Heart left ventricle (tissue), 16 donors: Measurements from ENCODE around the gene LMLN. TPM values are rescaled to one million over a fixed set of nuclear protein-coding genes. Genes with fewer than 3 reads are reported as not detected.

Source experiments
- ATAC-seq, 4 donors: fragments of 200-7000 bp; cut with Tn5 transposase; one replicate each; pipeline ENCODE4 v1.9.1; 2020 to 2022; ENCODE audit warnings: moderate library complexity in 4 of 4, mild to moderate bottlenecking in 3 of 4, moderate number of reproducible peaks in 1 of 4
- DNase-seq, 5 donors: peaks; one replicate each; pipeline ENCODE4 v3.0.0-alpha.2; 2020
- H3K27ac ChIP-seq, 12 donors: fragments of 200-600 bp; sonication (generic) in 4 of 12; one replicate each; pipeline versions ENCODE4 v1.5.0 to v1.8.0; 2016 to 2022; ENCODE audit warnings: mild to moderate bottlenecking in 2 of 12
- H3K27me3 ChIP-seq, 9 donors: fragments of 200-600 bp; sonication (generic) in 2 of 9; one replicate each; pipeline versions ENCODE4 v1.5.1 to v1.8.0; 2016 to 2022; ENCODE audit warnings: mild to moderate bottlenecking in 3 of 9
- H3K36me3 ChIP-seq, 9 donors: fragments of 200-600 bp; sonication (generic) in 2 of 9; one replicate each; pipeline versions ENCODE4 v1.5.0 to v1.8.0; 2018 to 2022; ENCODE audit warnings: mild to moderate bottlenecking in 2 of 9
- H3K4me1 ChIP-seq, 12 donors: fragments of 200-600 bp; sonication (generic) in 4 of 12; one replicate each; pipeline versions ENCODE4 v1.5.0 to v1.8.0; 2016 to 2022; ENCODE audit warnings: mild to moderate bottlenecking in 3 of 12
- H3K4me3 ChIP-seq, 12 donors: fragments of 200-600 bp; sonication (generic) in 4 of 12; one replicate each; pipeline versions ENCODE4 v1.5.0 to v1.8.0; 2017 to 2022; ENCODE audit warnings: mild to moderate bottlenecking in 9 of 12, moderate library complexity in 4 of 12
- H3K9me3 ChIP-seq, 12 donors: fragments of 200-600 bp; sonication (generic) in 4 of 12; one replicate each; pipeline versions ENCODE4 v1.5.0 to v1.8.0; 2016 to 2022; ENCODE audit warnings: mild to moderate bottlenecking in 1 of 12
- CTCF ChIP-seq, 12 donors: fragments of 200-600 bp; sonication (generic) in 4 of 12; IDR thresholded peaks; one replicate each; pipeline versions ENCODE4 v1.5.0 to v1.8.0; 2018 to 2022; ENCODE audit warnings: antibody characterized with exemption in 12 of 12, mild to moderate bottlenecking in 5 of 12
- POLR2A ChIP-seq, 2 donors: fragments of 450-650 bp; IDR thresholded peaks; one replicate each; pipeline ENCODE4 v1.6.1; 2017; ENCODE audit warnings: antibody characterized with exemption in 2 of 2, mild to moderate bottlenecking in 2 of 2, moderate library complexity in 2 of 2
- WGBS, 4 donors: extraction: QIAGEN DNeasy Blood & Tissue Kit in 2 of 4; methylation state at CpG; one replicate each; pipeline versions ENCODE4 v1.1.5 to v1.1.7; 2013 to 2018; 5-methylcytosine and 5-hydroxymethylcytosine counted together
- intact Hi-C, 10 donors: fragments of 100-400 bp; cut with DNase I; formaldehyde crosslinking; loops; one replicate each; pipeline versions ENCODE4 v1.11.1 to v1.14.2; 2022
- polyA plus RNA-seq, 2 donors: library from polyadenylated mRNA; stranded (reverse); fragments of 200-250 nt; gene quantifications; one replicate each; pipeline ENCODE4 v1.2.3, GENCODE V29; 2013
- total RNA-seq, 9 donors: library from RNA; depleted of rRNA in 2 of 9; stranded (reverse); fragments of >200 nt in 2 of 9; fragmentation: NEBNext Ultra II Directional in 3 of 9; extraction: Animal tissue kit (Norgen Biotek cat#: 25700) in 3 of 9; gene quantifications; one replicate each; pipeline versions ENCODE4 v1.1.0 to v1.2.4, GENCODE V29; 2016 to 2023
- donor health status: ischemic (EF 13 %, LVEDD 7.1; RV severe dilation, severe dysfunction).
- donor health status: healthy with polysubstance abuse.
- donor health status: DM: no; HTN: yes; CAD: no.
- donor health status: DM: no; HTN: no; CAD: no.
- donor health status: ischemic (EF 25% LVEDD 6.9; RV normal size, moderate dysfunction).
- donor health status: ischemic (EF 25% LVEDD 5.7; RV mildly dilated, moderate dysfunction).
- donor health status: healthy.
- donor health status: DM: yes; HTN: yes; CAD: no.
- donor health status: ischemic (EF 35%, LVEDD 5.7; RV mildly dilated, moderate dysfunction).
- donor health status: nonischemic (EF 11% LVEDD 7.7; RV severe dilation, severe dysfunction).
- donor health status: DM: yes; HTN: yes; CAD: no.
- donor health status: PGD.
- donor health status: ischemic (EF 29% LVEDD 5.4; RV normal size, mild dysfunction).
- donor health status: nonischemic (EF 23%, LVEDD 6.1; RV moderate dilation, normal function).

The LMLN gene
- total and polyA plus RNA-seq, 11 donors, result 2.5 to 17.1 (median 8.8) TPM

GRCh38 chr3:198088421-198088955, 128.5 kb downstream of the LMLN start:
- no peaks in the 10 kb centered on the region for H3K9me3 ChIP-seq
- ATAC-seq, result no peak
- no peak overlapping the region for H3K4me3 ChIP-seq
- WGBS, 4 donors, result 79 to 86% (median 83%) methylated on average over 3 of the region's 3 CpGs
- H3K27me3 ChIP-seq, result peaks cover 0 to 96% (median 45%) of the 10 kb centered on the region in 9 donors
- no peaks in the 10 kb centered on the region for H3K4me1 ChIP-seq
- H3K36me3 ChIP-seq, result no peaks in the 10 kb centered on the region
- no peak for DNase-seq
- H3K27ac ChIP-seq, result no peak overlapping the region
- no peak for TF ChIP-seq POLR2A (IDR thresholded peaks at IDR 0.05)
- TF ChIP-seq CTCF (IDR thresholded peaks at IDR 0.05), result no peak
- intact Hi-C loops, result no loop called here

- Histone ChIP-seq H3K27me3 (peaks cover 0 to 94% (median 32%) of the 10 kb centered on the region in 9 donors), H3K27ac (no peak overlapping the region)
- TF ChIP-seq POLR2A (IDR thresholded peaks at IDR 0.05) (no peak), CTCF (IDR thresholded peaks at IDR 0.05) (no peak)
Observed at GRCh38 chr3:198090795-198091332, 130.8 kb downstream of the LMLN start.

GRCh38 chr3:198092276-198092675, 132.3 kb downstream of the LMLN start:
- TF ChIP-seq CTCF (IDR thresholded peaks at IDR 0.05) (no peak), POLR2A (IDR thresholded peaks at IDR 0.05) (no peak)
- Histone ChIP-seq H3K9me3 (no peaks in the 10 kb centered on the region), H3K27me3 (peaks cover 0 to 85% (median 32%) of the 10 kb centered on the region in 9 donors), H3K36me3 (no peaks in the 10 kb centered on the region), H3K4me1 (no peaks in the 10 kb centered on the region), H3K27ac (no peak overlapping the region), H3K4me3 (no peak overlapping the region)
- intact Hi-C loops, result no loop called here
- DNase-seq (no peak), ATAC-seq (no peak)
- 54 to 67% (median 57%) methylated on average over 3 of the region's 3 CpGs for WGBS, 4 donors

More at GRCh38 chr3:198090795-198091332, 130.8 kb downstream of the LMLN start:
- no peaks in the 10 kb centered on the region for H3K4me1 ChIP-seq
- intact Hi-C loops, result no loop called here
- H3K4me3 ChIP-seq, result no peak overlapping the region
- no peaks in the 10 kb centered on the region for H3K36me3 ChIP-seq
- no peak for DNase-seq
- no peak for ATAC-seq
- no peaks in the 10 kb centered on the region for H3K9me3 ChIP-seq

- no peak for TF ChIP-seq POLR2A (IDR thresholded peaks at IDR 0.05)
- TF ChIP-seq CTCF (IDR thresholded peaks at IDR 0.05), result no peak
- intact Hi-C loops, result no loop called here
- 60 to 76% (median 66%) methylated on average over 4 of the region's 4 CpGs for WGBS, 4 donors
- peaks cover 0 to under 1% (median 0%) of the 10 kb centered on the region in 12 donors for H3K4me1 ChIP-seq
- H3K36me3 ChIP-seq, result no peaks in the 10 kb centered on the region
- ATAC-seq, result no peak
- H3K4me3 ChIP-seq, result no peak overlapping the region
- H3K9me3 ChIP-seq, result no peaks in the 10 kb centered on the region
- H3K27me3 ChIP-seq, result peaks cover 0 to 77% (median 32%) of the 10 kb centered on the region in 9 donors
- no peak overlapping the region for H3K27ac ChIP-seq
- no peak for DNase-seq
Observed at GRCh38 chr3:198093112-198093679, 133.2 kb downstream of the LMLN start.

Other genes with a start within 250 kb of the LMLN start
- 10 to 100 TPM; 22.9 to 53.4 (median 36.9) TPM for gene RUBCN, start 223.3 kb upstream of the LMLN start, total RNA-seq
- 10 to 100 TPM; 14.9 to 38.5 TPM for gene RUBCN, start 223.3 kb upstream of the LMLN start, polyA plus RNA-seq
- 10 to 100 TPM; 49.1 to 93.6 (median 76.3) TPM for gene FYTTD1, start 210.3 kb upstream of the LMLN start, total RNA-seq
- gene FYTTD1, start 210.3 kb upstream of the LMLN start, polyA plus RNA-seq, result 10 to 100 TPM; 19.0 to 44.9 TPM
- gene LRCH3, start 169.0 kb upstream of the LMLN start, total RNA-seq, result 10 to 100 TPM; 17.9 to 40.3 (median 28.6) TPM
- 10 to 100 TPM; 11.1 to 12.6 TPM for gene LRCH3, start 169.0 kb upstream of the LMLN start, polyA plus RNA-seq
- gene RPL35A, start 10.0 kb upstream of the LMLN start, total RNA-seq, result 100 to 1,000 TPM; 374 to 941 (median 729) TPM
- 1,000 to 10,000 TPM; 1,426 to 1,760 TPM for gene RPL35A, start 10.0 kb upstream of the LMLN start, polyA plus RNA-seq